Transverse colon (tissue), 4 donors: ENCODE results near the gene CHRND.

Source experiments
- CTCF ChIP-seq, 5 experiments: fragments of 200-600 bp in 3 of 5; fragments of 450-650 bp in 2 of 5; sonication (generic) in 3 of 5; IDR thresholded peaks; 1 replicate in 2 of 5; 2 replicates in 3 of 5; pipeline ENCODE4 v1.5.1; 2016 to 2017; ENCODE audit warnings: antibody characterized with exemption in 5 of 5, inconsistent platforms in 3 of 5, mild to moderate bottlenecking in 2 of 5, moderate library complexity in 1 of 5
- POLR2A ChIP-seq: fragments of 450-650 bp; IDR thresholded peaks from one replicate; pipeline ENCODE4 v1.6.1; 2016; ENCODE audit warnings: antibody characterized with exemption, mild to moderate bottlenecking, moderate library complexity
- POLR2AphosphoS5 ChIP-seq, 3 donors: sonication (generic); formaldehyde crosslinking; IDR thresholded peaks; one replicate each; pipeline ENCODE4 v1.6.1; 2016; ENCODE audit warnings: antibody characterized with exemption in 3 of 3

- TF ChIP-seq CTCF (IDR thresholded peaks at IDR 0.05) (no peak), POLR2A (no peak), POLR2AphosphoS5 (IDR thresholded peaks at IDR 0.05) (no peak)
Measured at GRCh38 chr2:232543491-232543890, 17.5 kb downstream of the CHRND start.
